Neuronal stem cell (in vitro differentiated cells): ENCODE data around the gene RANBP3L.
A peak's percentile ranks its signal among the peaks of the same experiment; 100 is the strongest.

Experiments used
- DNase-seq: peaks from one replicate; pipeline ENCODE4 v3.0.0-alpha.2; 2013; ENCODE audit warnings: low spot score
- H2AFZ ChIP-seq: one replicate; pipeline ENCODE4 v1.6.1; 2013; ENCODE audit warnings: mild to moderate bottlenecking, low read length, inconsistent platforms
- H2AK5ac ChIP-seq: 2 replicates; pipeline ENCODE4 v1.6.1; 2013; ENCODE audit warnings: low read depth, mild to moderate bottlenecking, inconsistent platforms, low read length, moderate library complexity, mixed read lengths
- H2BK120ac ChIP-seq: 2 replicates; pipeline ENCODE4 v1.6.1; 2013; ENCODE audit warnings: low read depth, mild to moderate bottlenecking, inconsistent platforms, low read length, moderate library complexity, mixed read lengths
- H2BK12ac ChIP-seq: one replicate; pipeline ENCODE4 v1.6.1; 2013; ENCODE audit warnings: low read length, inconsistent platforms
- H2BK15ac ChIP-seq: 2 replicates; pipeline ENCODE4 v1.6.1; 2013; ENCODE audit warnings: mild to moderate bottlenecking, low read length, inconsistent platforms, mixed read lengths
- H2BK5ac ChIP-seq: one replicate; pipeline ENCODE4 v1.6.1; 2013; ENCODE audit warnings: inconsistent platforms, mild to moderate bottlenecking, low read length, moderate library complexity
- H3K14ac ChIP-seq: one replicate; pipeline ENCODE4 v1.6.1; 2013; ENCODE audit warnings: low read length, inconsistent platforms
- H3K18ac ChIP-seq: 2 replicates; pipeline ENCODE4 v1.6.1; 2013; ENCODE audit warnings: low read length, inconsistent platforms
- H3K23ac ChIP-seq: 2 replicates; pipeline ENCODE4 v1.6.1; 2013; ENCODE audit warnings: low read depth, mild to moderate bottlenecking, mixed read lengths, low read length, inconsistent platforms; ENCODE audit not compliant: poor library complexity
- H3K27ac ChIP-seq: replicated peaks from 3 replicates; pipeline ENCODE4 v1.5.1; 2013; ENCODE audit warnings: low read length, inconsistent platforms
- H3K27me3 ChIP-seq, 3 experiments: 2 replicates each; pipeline ENCODE4 v1.6.1; 2013; ENCODE audit warnings: low read length in 3 of 3, mild to moderate bottlenecking in 2 of 3, inconsistent platforms in 1 of 3, low read depth in 1 of 3, mixed read lengths in 1 of 3, moderate library complexity in 1 of 3; ENCODE audit not compliant: control insufficient read depth in 3 of 3, insufficient read depth in 3 of 3
- H3K36me3 ChIP-seq, 2 donors: replicated peaks in 1 of 2; 2 replicates each; pipeline ENCODE4 v1.6.1; 2013; ENCODE audit warnings: low read length in 2 of 2; ENCODE audit not compliant: control insufficient read depth in 2 of 2, insufficient read depth in 2 of 2
- H3K4ac ChIP-seq: 2 replicates; pipeline ENCODE4 v1.6.1; 2013; ENCODE audit warnings: inconsistent platforms, mild to moderate bottlenecking, low read length, moderate library complexity
- H3K4me1 ChIP-seq, 2 donors: 1 replicate in 1 of 2; 2 replicates in 1 of 2; pipeline ENCODE4 v1.6.1; 2013; ENCODE audit warnings: low read length in 2 of 2, low read depth in 1 of 2; ENCODE audit not compliant: control insufficient read depth in 2 of 2, insufficient read depth in 1 of 2
- H3K4me2 ChIP-seq: one replicate; pipeline ENCODE4 v1.6.1; 2013; ENCODE audit warnings: mild to moderate bottlenecking, low read length, inconsistent platforms; ENCODE audit not compliant: insufficient read depth, poor library complexity, severe bottlenecking
- H3K4me3 ChIP-seq, 2 donors: 2 replicates each; pipeline ENCODE4 v1.5.1; 2013; ENCODE audit warnings: low read length in 2 of 2, mild to moderate bottlenecking in 2 of 2, inconsistent platforms in 1 of 2, moderate library complexity in 1 of 2
- H3K79me1 ChIP-seq: one replicate; pipeline ENCODE4 v1.6.1; 2013; ENCODE audit warnings: low read depth, mild to moderate bottlenecking, inconsistent platforms, low read length, moderate library complexity
- H3K9ac ChIP-seq: one replicate; pipeline ENCODE4 v1.6.1; 2013; ENCODE audit warnings: mild to moderate bottlenecking, low read depth, low read length, inconsistent platforms; ENCODE audit not compliant: poor library complexity
- H3K9me3 ChIP-seq, 2 donors: replicated peaks in 1 of 2; 2 replicates each; pipeline versions ENCODE3 to v1.6.1; 2013; ENCODE audit warnings: low read length in 2 of 2, mild to moderate bottlenecking in 2 of 2, inconsistent platforms in 1 of 2, low read depth in 1 of 2, mixed read lengths in 1 of 2, moderate library complexity in 1 of 2; ENCODE audit not compliant: control insufficient read depth in 2 of 2, insufficient read depth in 1 of 2
- H4K8ac ChIP-seq: one replicate; pipeline ENCODE4 v1.6.1; 2013; ENCODE audit warnings: low read depth, mild to moderate bottlenecking, inconsistent platforms, low read length, moderate library complexity
- H4K91ac ChIP-seq: one replicate; pipeline ENCODE4 v1.6.1; 2013; ENCODE audit warnings: low read length, low read depth, mild to moderate bottlenecking, inconsistent platforms; ENCODE audit not compliant: poor library complexity
- WGBS, 2 donors: extraction: QIAGEN DNeasy Blood & Tissue Kit; methylation state at CpG; one replicate each; pipeline ENCODE4 v1.1.7; 2013; ENCODE audit warnings: missing lambda C conversion rate in 2 of 2, mixed read lengths in 1 of 2; ENCODE audit not compliant: insufficient read length in 2 of 2, insufficient replicate concordance in 1 of 2; ENCODE audit errors: extremely low coverage in 2 of 2; 5-methylcytosine and 5-hydroxymethylcytosine counted together

The RANBP3L gene

DNA sequence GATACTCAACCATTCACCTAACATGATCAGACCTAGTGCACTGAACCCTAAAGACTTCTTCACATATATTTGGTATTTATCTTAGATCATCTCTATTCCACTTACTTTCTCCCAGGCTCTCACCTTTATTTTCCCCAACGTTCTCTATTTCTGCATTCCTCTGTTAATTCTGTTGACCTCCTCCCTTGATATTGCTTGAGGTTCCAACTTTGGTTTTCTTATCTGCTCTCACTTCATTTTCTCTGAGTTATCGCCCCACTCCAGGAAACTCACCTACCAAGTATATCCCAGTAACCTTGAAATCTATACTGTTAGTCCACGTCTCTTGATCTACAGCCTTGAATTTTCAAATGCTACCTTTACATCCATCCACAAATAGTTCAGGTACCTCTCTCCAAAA is 69.2 kb downstream of the RANBP3L start:
- H3K4me3 ChIP-seq, result no peak overlapping the region
- H3K4ac ChIP-seq, result no peak overlapping the region
- no peak overlapping the region for H2AK5ac ChIP-seq
- H2BK120ac ChIP-seq, result no peak overlapping the region
- H2BK12ac ChIP-seq, result no peak overlapping the region
- no peak overlapping the region for H3K14ac ChIP-seq
- H3K4me1 ChIP-seq, result peaks cover 0 to under 1% of the 10 kb centered on the region in 2 donors
- no peak overlapping the region for H4K8ac ChIP-seq
- no peaks in the 10 kb centered on the region for H3K36me3 ChIP-seq
- H2BK15ac ChIP-seq, result no peak overlapping the region
- no peak for DNase-seq
- H4K91ac ChIP-seq, result no peak overlapping the region
- H3K23ac ChIP-seq, result no peak overlapping the region
- no CpG with 5 or more reads among the region's 3 CpGs for WGBS, 2 donors
- H3K27me3 ChIP-seq, result no peaks in the 10 kb centered on the region
- H2AFZ ChIP-seq, result no peak overlapping the region
- H3K27ac ChIP-seq, result no peak overlapping the region
- H3K79me1 ChIP-seq, result no peaks in the 10 kb centered on the region
- no peak overlapping the region for H2BK5ac ChIP-seq
- no peak overlapping the region for H3K4me2 ChIP-seq
- H3K9me3 ChIP-seq, result no peaks in the 10 kb centered on the region
- no peak overlapping the region for H3K9ac ChIP-seq
- no peak overlapping the region for H3K18ac ChIP-seq

DNA sequence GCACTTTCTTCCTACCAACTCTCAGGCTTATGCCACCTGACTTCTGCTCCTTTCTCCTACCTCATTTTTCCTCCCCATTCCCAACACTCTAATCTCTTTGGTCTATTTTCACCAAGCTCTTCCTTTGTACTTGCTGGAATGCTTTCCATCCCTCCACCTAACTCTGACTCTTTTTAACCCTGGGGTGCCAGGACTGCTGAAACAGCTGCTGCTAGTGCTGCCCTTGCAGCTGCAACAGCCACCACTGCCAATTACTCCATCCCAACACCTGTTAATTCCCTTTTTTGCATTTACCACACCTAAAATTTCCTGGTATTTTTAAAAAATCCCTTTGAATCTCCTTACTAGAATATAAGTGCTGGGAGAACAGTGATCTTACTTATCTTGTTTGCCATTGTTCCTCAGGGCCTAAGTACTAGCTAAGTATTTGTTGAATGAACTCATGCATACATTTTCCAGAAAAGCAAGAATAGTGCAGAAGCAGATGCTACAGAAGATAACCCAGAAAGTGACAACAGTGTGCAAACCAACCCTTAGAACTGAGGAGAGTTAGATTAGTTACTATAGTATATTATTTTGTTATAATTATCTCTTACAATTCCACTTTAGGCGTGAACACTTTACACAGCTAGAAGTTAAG is 71.4 kb downstream of the RANBP3L start:
- no CpG with 5 or more reads among the region's 1 CpG for WGBS, 2 donors
- H3K14ac ChIP-seq, result no peak overlapping the region
- H2BK5ac ChIP-seq, result no peak overlapping the region
- H2AK5ac ChIP-seq, result no peak overlapping the region
- H3K36me3 ChIP-seq, result peaks cover 0 to 15% of the 10 kb centered on the region in 2 donors
- H3K4ac ChIP-seq, result no peak overlapping the region
- no peak overlapping the region for H2AFZ ChIP-seq
- H3K27me3 ChIP-seq, result no peaks in the 10 kb centered on the region
- no peaks in the 10 kb centered on the region for H3K4me1 ChIP-seq
- peak overlapping the region; percentile 34 for H3K27ac ChIP-seq
- no peak overlapping the region for H3K4me2 ChIP-seq
- no peak overlapping the region for H3K23ac ChIP-seq
- no peak overlapping the region for H3K4me3 ChIP-seq
- DNase-seq, result no peak
- H4K91ac ChIP-seq, result no peak overlapping the region
- H3K9me3 ChIP-seq, result no peaks in the 10 kb centered on the region
- no peaks in the 10 kb centered on the region for H3K79me1 ChIP-seq
- no peak overlapping the region for H2BK120ac ChIP-seq
- H3K18ac ChIP-seq, result no peak overlapping the region
- H4K8ac ChIP-seq, result no peak overlapping the region
- H2BK12ac ChIP-seq, result no peak overlapping the region
- H3K9ac ChIP-seq, result no peak overlapping the region
- no peak overlapping the region for H2BK15ac ChIP-seq

DNA sequence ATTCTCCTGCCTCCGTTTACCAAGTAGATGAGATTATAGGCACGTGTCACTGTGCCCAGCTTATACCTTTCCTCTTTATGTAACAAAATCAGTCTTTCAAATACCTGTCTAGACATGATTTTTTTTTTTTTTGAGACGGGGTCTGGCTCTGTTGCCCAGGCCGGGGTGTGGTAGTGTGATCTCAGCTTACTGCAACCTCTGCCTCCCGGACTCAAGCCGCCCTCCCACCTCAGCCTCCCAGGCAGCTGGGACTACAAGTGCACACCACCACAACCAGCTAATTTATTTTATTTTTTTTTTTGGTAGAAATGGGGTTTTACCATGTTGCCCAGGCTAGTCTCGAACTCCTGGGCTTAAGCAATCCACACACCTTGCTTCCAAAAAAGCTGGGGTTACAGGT is 73.2 kb downstream of the RANBP3L start:
- WGBS, 2 donors, result no CpG with 5 or more reads among the region's 7 CpGs
- Histone ChIP-seq H3K4me3 (no peak overlapping the region), H3K79me1 (no peaks in the 10 kb centered on the region)

DNA sequence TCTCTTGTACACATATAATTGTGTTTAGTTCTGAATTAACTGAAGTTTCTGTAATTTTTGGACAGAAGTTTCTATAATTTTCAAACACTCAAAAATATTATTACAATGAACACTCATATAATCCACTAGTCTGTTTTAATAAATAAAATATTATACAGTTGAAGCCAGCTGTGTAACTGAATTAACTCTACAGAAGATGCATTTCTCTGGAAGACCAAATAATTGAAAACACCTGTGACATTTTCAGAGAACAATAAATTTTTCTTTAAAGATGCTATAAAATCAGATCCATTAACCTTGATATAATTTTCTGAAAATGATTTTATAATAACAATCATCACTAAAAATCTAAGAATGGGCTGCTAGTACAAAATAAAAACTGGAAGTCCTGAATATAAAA is 74.7 kb downstream of the RANBP3L start:
- Histone ChIP-seq H2BK5ac (no peak overlapping the region), H3K14ac (no peak overlapping the region), H2BK15ac (no peak overlapping the region), H3K27me3 (no peaks in the 10 kb centered on the region), H4K8ac (no peak overlapping the region), H3K9ac (no peak overlapping the region), H2BK120ac (no peak overlapping the region), H3K18ac (no peak overlapping the region), H3K27ac (no peak overlapping the region), H3K4me3 (no peak overlapping the region), H2AK5ac (no peak overlapping the region), H3K4ac (no peak overlapping the region), H4K91ac (no peak overlapping the region), H3K4me2 (no peak overlapping the region), H3K4me1 (no peaks in the 10 kb centered on the region), H2BK12ac (no peak overlapping the region), H2AFZ (no peak overlapping the region), H3K79me1 (no peaks in the 10 kb centered on the region), H3K23ac (no peak overlapping the region), H3K9me3 (no peaks in the 10 kb centered on the region), H3K36me3 (peaks cover 2 to 46% of the 10 kb centered on the region in 2 donors)
- DNase-seq, result no peak

More for the DNA sequence above, 73.2 kb downstream of the RANBP3L start:
- H3K9ac ChIP-seq, result no peak overlapping the region
- H4K91ac ChIP-seq, result no peak overlapping the region
- no peak overlapping the region for H2BK5ac ChIP-seq
- no peak overlapping the region for H2BK120ac ChIP-seq
- H3K14ac ChIP-seq, result no peak overlapping the region
- H4K8ac ChIP-seq, result no peak overlapping the region
- DNase-seq, result no peak
- H3K4me1 ChIP-seq, result no peaks in the 10 kb centered on the region
- H3K4ac ChIP-seq, result no peak overlapping the region
- no peak overlapping the region for H3K23ac ChIP-seq
- no peaks in the 10 kb centered on the region for H3K9me3 ChIP-seq
- H3K4me2 ChIP-seq, result no peak overlapping the region
- no peak overlapping the region for H3K18ac ChIP-seq
- no peak overlapping the region for H2AK5ac ChIP-seq
- H2BK15ac ChIP-seq, result no peak overlapping the region
- no peaks in the 10 kb centered on the region for H3K27me3 ChIP-seq
- no peak overlapping the region for H2AFZ ChIP-seq
- peaks cover 2 to 32% of the 10 kb centered on the region in 2 donors for H3K36me3 ChIP-seq
- H2BK12ac ChIP-seq, result no peak overlapping the region
- no peak overlapping the region for H3K27ac ChIP-seq
